GM12891 (cell line): ENCODE results near the gene FRG1.
"Not testable (repeated sequence)": the region's sequence is repeated elsewhere in the genome, so short reads cannot be mapped to it uniquely, and the experiment has no call there.

Experiments
- POLR2A ChIP-seq: IDR thresholded peaks from 2 replicates; pipeline ENCODE4 v1.6.1; 2011; ENCODE audit warnings: low read depth, low read length, control low read depth
- TAF1 ChIP-seq: IDR thresholded peaks from 2 replicates; pipeline ENCODE4 v1.6.1; 2011; ENCODE audit warnings: low read depth, low read length, control low read depth

DNA sequence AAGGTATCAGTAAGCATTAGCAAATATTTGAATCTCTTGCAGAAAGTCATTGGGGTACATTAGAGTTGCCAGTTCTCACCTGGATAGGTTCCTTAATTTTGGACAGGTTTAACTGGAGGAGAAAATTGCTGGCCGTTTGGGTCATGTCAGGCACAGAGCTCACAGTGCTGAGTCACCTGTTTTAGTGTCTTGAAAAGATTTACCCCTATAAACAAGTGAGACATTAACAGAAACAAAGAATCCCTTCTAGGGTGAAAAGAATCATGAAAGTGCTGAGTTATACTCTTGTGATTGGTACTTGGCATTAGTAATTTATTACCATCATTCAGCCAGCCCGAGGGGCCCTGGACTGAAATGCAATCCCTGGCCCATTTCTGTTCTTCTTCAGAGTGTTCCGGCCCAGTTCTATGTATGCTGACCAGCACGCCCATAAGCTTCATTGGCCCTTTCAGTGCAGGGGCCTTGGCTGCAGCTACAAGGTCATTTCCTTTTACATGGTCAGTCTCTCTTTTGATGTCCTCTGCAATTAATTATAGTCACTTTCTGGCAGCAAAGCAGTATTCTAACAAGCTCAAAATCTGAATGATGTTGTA, 45.1 kb downstream of the FRG1 start:
- not testable (repeated sequence) for TF ChIP-seq POLR2A, TAF1
